Neural progenitor cell (in vitro differentiated cells): Measurements from ENCODE around the gene SLC7A7. TPM values are rescaled to one million over a fixed set of nuclear protein-coding genes. Genes with fewer than 3 reads are reported as not detected.

Experiments
- DNase-seq: peaks from one replicate; pipeline ENCODE4 v3.0.0-alpha.2; 2016; ENCODE audit warnings: low spot score
- H2AFZ ChIP-seq: fragments of 200-600 bp; sonication (generic); replicated peaks from 2 replicates; pipeline ENCODE4 v1.6.1; 2016; ENCODE audit warnings: antibody characterized with exemption
- H3F3A ChIP-seq: fragments of 200-600 bp; sonication (generic); 2 replicates; pipeline ENCODE4 v1.6.1; 2016; ENCODE audit warnings: antibody characterized with exemption, low read depth
- H3K27ac ChIP-seq: fragments of 200-600 bp; sonication (generic); 2 replicates; pipeline ENCODE4 v1.5.1; 2016; ENCODE audit warnings: mild to moderate bottlenecking
- H3K27me3 ChIP-seq: fragments of 200-600 bp; sonication (generic); 2 replicates; pipeline ENCODE4 v1.6.1; 2016; ENCODE audit warnings: mild to moderate bottlenecking, moderate library complexity
- H3K36me3 ChIP-seq: fragments of 200-600 bp; sonication (generic); 2 replicates; pipeline ENCODE4 v1.5.1; 2016
- H3K4me1 ChIP-seq: fragments of 200-600 bp; sonication (generic); 2 replicates; pipeline ENCODE4 v1.6.1; 2016; ENCODE audit warnings: mixed run types
- H3K4me2 ChIP-seq: fragments of 200-600 bp; sonication (generic); 2 replicates; pipeline ENCODE4 v1.6.1; 2016
- H3K4me3 ChIP-seq: fragments of 200-600 bp; sonication (generic); 2 replicates; pipeline ENCODE4 v1.5.1; 2016
- H3K79me2 ChIP-seq: fragments of 200-600 bp; sonication (generic); 2 replicates; pipeline ENCODE4 v1.6.1; 2016; ENCODE audit warnings: low read depth
- H3K9ac ChIP-seq: fragments of 200-600 bp; sonication (generic); 2 replicates; pipeline ENCODE4 v1.6.1; 2016
- H3K9me3 ChIP-seq: fragments of 200-600 bp; sonication (generic); 2 replicates; pipeline ENCODE4 v1.5.1; 2016; ENCODE audit warnings: low read depth
- H4K20me1 ChIP-seq: fragments of 200-600 bp; sonication (generic); 2 replicates; pipeline ENCODE4 v1.6.1; 2016; ENCODE audit warnings: low read depth
- H3K27ac Mint-ChIP-seq: 3 replicates; pipeline ENCODE4 v1.8.0; 2021; ENCODE audit warnings: mixed read lengths
- H3K27me3 Mint-ChIP-seq: 2 replicates; pipeline ENCODE4 v1.8.0; 2022; ENCODE audit warnings: low read depth, mild to moderate bottlenecking, inconsistent platforms, moderate library complexity, mixed read lengths; ENCODE audit not compliant: insufficient read depth
- H3K36me3 Mint-ChIP-seq: 3 replicates; pipeline ENCODE4 v1.8.0; 2021; ENCODE audit warnings: mixed read lengths
- H3K4me1 Mint-ChIP-seq: 3 replicates; pipeline ENCODE4 v1.8.0; 2021; ENCODE audit warnings: mixed read lengths
- H3K4me3 Mint-ChIP-seq: 3 replicates; pipeline ENCODE4 v1.8.0; 2021; ENCODE audit warnings: mild to moderate bottlenecking, moderate library complexity, mixed read lengths
- H3K9me3 Mint-ChIP-seq: 3 replicates; pipeline ENCODE4 v1.8.0; 2020; ENCODE audit warnings: mixed read lengths
- CTCF ChIP-seq: fragments of 200-600 bp; sonication (generic); IDR thresholded peaks from 2 replicates; pipeline ENCODE4 v1.5.1; 2017; ENCODE audit warnings: antibody characterized with exemption, mild to moderate bottlenecking
- EZH2 ChIP-seq: fragments of 200-600 bp; sonication (generic); IDR thresholded peaks from 2 replicates; pipeline ENCODE4 v1.6.1; 2017; ENCODE audit warnings: antibody characterized with exemption, mild to moderate bottlenecking, moderate library complexity
- EZH2phosphoT487 ChIP-seq: fragments of 200-600 bp; sonication (generic); IDR thresholded peaks from 2 replicates; pipeline ENCODE4 v1.6.1; 2017; ENCODE audit warnings: antibody characterized with exemption
- total RNA-seq: library from RNA; depleted of rRNA; stranded (reverse); fragments of >200 nt; gene quantifications from 2 replicates; pipeline ENCODE4 v1.2.3, GENCODE V29; 2015; ENCODE audit warnings: low replicate concordance

The SLC7A7 gene
- total RNA-seq, 1 donor from 2014 or later: 5.6 TPM

- Mint-ChIP-seq H3K27me3 (peaks cover 5% of the 10 kb centered on the region), H3K4me1 (peaks cover 20% of the 10 kb centered on the region), H3K27ac (no peak overlapping the region), H3K9me3 (no peaks in the 10 kb centered on the region), H3K4me3 (no peak overlapping the region), H3K36me3 (no peaks in the 10 kb centered on the region)
- Histone ChIP-seq H4K20me1 (no peaks in the 10 kb centered on the region), H3K4me2 (no peak overlapping the region), H3K4me1 (peaks cover 15% of the 10 kb centered on the region), H3K27me3 (no peaks in the 10 kb centered on the region), H3K27ac (no peak overlapping the region), H3K4me3 (no peak overlapping the region), H3K9me3 (no peaks in the 10 kb centered on the region), H3K9ac (no peak overlapping the region), H3K79me2 (no peaks in the 10 kb centered on the region), H3F3A (peaks cover 3% of the 10 kb centered on the region), H3K36me3 (no peaks in the 10 kb centered on the region), H2AFZ (no peak overlapping the region)
- TF ChIP-seq EZH2phosphoT487: no peak
- TF ChIP-seq CTCF: no peak
- TF ChIP-seq EZH2: no peak
- no peak for DNase-seq
Measured at GRCh38 chr14:22845103-22845394, 29.8 kb upstream of the SLC7A7 start.

DNA sequence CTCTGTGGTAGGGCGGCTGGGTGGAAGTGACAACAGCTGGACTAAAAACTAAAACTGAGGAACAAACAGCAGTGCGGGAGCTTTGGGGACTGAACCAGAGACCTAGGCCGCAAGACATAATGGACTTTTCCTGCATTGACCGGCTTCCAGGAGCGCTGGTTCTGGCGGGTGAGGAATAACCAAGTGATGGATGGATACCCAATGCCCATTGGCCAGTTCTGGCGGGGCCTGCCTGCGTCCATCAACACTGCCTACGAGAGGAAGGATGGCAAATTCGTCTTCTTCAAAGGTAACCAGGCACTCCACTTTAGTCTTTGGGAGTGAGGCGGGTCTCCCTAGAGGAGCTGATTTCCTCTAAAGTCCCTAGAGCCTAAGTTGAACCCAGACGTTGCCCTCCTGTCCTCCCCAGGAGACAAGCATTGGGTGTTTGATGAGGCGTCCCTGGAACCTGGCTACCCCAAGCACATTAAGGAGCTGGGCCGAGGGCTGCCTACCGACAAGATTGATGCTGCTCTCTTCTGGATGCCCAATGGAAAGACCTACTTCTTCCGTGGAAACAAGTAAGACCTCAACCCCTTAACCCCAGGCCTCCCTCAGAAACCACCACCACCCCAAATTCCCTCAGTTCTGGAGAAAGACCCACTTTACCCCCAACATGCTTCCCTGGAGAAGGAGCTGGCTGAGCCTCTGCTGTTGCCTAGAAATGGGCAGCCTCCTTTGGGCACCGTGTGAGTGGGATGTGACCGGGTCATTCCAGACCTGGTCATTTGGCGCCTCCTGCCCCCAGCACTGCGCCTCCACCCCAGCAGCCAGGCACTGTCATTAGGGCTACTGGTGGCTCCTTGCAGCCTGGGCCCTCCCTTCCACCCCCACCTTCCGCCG lies 29.2 kb upstream of the SLC7A7 start:
- H4K20me1 ChIP-seq: no peaks in the 10 kb centered on the region
- H3K27ac Mint-ChIP-seq: no peak overlapping the region
- no peaks in the 10 kb centered on the region for H3K79me2 ChIP-seq
- no peak overlapping the region for H3K4me2 ChIP-seq
- H3K4me3 Mint-ChIP-seq: no peak overlapping the region
- TF ChIP-seq EZH2phosphoT487 (no peak), CTCF (no peak), EZH2 (no peak)
- H3K9me3 Mint-ChIP-seq: no peaks in the 10 kb centered on the region
- no peak for DNase-seq
- no peak overlapping the region for H3K9ac ChIP-seq
- H3K36me3 ChIP-seq: no peaks in the 10 kb centered on the region
- H2AFZ ChIP-seq: no peak overlapping the region
- H3F3A ChIP-seq: peaks cover 3% of the 10 kb centered on the region
- H3K27me3 ChIP-seq: no peaks in the 10 kb centered on the region
- H3K9me3 ChIP-seq: no peaks in the 10 kb centered on the region
- peaks cover 5% of the 10 kb centered on the region for H3K27me3 Mint-ChIP-seq
- H3K4me1 Mint-ChIP-seq: peaks cover 18% of the 10 kb centered on the region
- no peak overlapping the region for H3K4me3 ChIP-seq
- no peak overlapping the region for H3K27ac ChIP-seq
- H3K36me3 Mint-ChIP-seq: no peaks in the 10 kb centered on the region
- peaks cover 14% of the 10 kb centered on the region for H3K4me1 ChIP-seq

GRCh38 chr14:22843123-22843925 lies 28.1 kb upstream of the SLC7A7 start:
- Histone ChIP-seq H4K20me1 (no peaks in the 10 kb centered on the region), H3K27ac (no peak overlapping the region), H3K4me1 (peaks cover 3% of the 10 kb centered on the region), H3K79me2 (no peaks in the 10 kb centered on the region), H3K4me2 (no peak overlapping the region), H3K4me3 (no peak overlapping the region), H3K9me3 (no peaks in the 10 kb centered on the region), H3K36me3 (no peaks in the 10 kb centered on the region), H2AFZ (no peak overlapping the region), H3K9ac (no peak overlapping the region), H3K27me3 (peaks cover 3% of the 10 kb centered on the region), H3F3A (no peaks in the 10 kb centered on the region)
- H3K4me1 Mint-ChIP-seq: peaks cover 12% of the 10 kb centered on the region
- peaks cover 7% of the 10 kb centered on the region for H3K27me3 Mint-ChIP-seq
- H3K27ac Mint-ChIP-seq: peak overlapping the region; percentile 76
- H3K36me3 Mint-ChIP-seq: no peaks in the 10 kb centered on the region
- no peak for DNase-seq
- TF ChIP-seq EZH2 (no peak), EZH2phosphoT487 (no peak), CTCF (no peak)
- no peak overlapping the region for H3K4me3 Mint-ChIP-seq
- H3K9me3 Mint-ChIP-seq: no peaks in the 10 kb centered on the region
